GM12801 (cell line): ENCODE results near the gene PRDM16.

Source experiments
- TF ChIP-seq, protein P1 (sequence below): IDR thresholded peaks from one replicate; pipeline ENCODE4 v1.5.1; 2011; ENCODE audit warnings: control low read depth; ENCODE audit not compliant: insufficient read length; ENCODE audit errors: extremely low read depth

The PRDM16 gene

DNA sequence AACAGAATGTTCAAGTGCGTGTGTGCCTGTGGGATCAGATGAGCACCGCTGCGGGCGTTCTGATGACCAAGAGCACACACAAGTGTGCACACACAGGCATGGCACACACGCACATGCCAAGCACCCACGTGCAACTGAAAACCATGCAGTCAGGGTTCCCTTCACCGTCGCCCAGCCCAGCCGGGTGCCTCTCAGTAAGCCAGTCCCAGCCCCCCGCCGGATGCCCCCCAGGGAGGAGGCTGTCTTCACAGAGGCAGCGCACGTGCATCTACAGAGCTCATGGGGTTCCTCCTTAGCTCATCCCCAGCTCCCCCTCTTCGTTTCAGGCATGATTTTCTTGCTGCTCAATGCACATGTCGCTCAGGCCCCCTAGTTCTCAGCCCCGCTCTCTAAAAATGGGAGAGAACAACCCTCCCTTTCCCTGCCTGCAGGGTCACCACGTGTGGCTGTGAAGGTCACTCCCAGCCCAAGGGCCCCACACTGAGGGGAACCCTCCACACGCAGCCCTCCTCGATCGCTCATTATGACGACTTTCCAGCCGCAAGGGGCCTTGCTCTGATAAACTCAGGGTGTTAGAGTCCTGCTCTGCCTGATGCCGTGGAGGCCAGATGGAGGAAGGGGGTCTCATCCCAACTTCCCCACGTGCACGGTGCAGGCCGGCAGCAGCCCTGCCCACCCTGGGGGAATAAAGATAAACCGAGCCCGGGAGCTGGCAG is 355.1 kb downstream of the PRDM16 start:
- TF ChIP-seq, protein P1, sequence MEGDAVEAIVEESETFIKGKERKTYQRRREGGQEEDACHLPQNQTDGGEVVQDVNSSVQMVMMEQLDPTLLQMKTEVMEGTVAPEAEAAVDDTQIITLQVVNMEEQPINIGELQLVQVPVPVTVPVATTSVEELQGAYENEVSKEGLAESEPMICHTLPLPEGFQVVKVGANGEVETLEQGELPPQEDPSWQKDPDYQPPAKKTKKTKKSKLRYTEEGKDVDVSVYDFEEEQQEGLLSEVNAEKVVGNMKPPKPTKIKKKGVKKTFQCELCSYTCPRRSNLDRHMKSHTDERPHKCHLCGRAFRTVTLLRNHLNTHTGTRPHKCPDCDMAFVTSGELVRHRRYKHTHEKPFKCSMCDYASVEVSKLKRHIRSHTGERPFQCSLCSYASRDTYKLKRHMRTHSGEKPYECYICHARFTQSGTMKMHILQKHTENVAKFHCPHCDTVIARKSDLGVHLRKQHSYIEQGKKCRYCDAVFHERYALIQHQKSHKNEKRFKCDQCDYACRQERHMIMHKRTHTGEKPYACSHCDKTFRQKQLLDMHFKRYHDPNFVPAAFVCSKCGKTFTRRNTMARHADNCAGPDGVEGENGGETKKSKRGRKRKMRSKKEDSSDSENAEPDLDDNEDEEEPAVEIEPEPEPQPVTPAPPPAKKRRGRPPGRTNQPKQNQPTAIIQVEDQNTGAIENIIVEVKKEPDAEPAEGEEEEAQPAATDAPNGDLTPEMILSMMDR, result no peak

DNA sequence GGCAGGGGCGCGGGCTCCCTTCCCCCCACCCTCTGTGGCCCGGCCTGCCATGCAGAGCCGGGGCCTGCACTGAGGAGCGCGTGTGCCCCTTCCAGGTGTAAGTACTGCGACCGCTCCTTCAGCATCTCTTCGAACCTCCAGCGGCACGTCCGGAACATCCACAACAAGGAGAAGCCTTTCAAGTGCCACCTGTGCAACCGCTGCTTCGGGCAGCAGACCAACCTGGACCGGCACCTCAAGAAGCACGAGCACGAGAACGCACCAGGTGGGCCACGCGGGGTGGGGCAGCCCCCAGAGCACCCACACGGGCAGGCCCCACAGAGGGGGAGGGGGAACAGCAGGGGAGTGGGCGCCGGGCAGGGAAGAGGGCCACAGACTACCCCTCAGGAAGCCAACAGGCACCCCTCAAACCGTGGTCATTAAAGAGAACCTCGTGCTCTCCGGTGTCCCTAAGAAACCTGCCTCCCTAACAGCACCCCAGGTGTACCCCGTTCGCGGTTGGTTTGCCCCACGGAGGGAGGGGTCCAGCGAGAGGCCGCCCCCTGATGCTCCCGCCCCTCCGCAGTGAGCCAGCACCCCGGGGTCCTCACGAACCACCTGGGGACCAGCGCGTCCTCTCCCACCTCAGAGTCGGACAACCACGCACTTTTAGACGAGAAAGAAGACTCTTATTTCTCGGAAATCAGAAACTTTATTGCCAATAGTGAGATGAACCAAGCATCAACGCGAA is 356.6 kb downstream of the PRDM16 start:
- TF ChIP-seq, protein P1, result no peak

DNA sequence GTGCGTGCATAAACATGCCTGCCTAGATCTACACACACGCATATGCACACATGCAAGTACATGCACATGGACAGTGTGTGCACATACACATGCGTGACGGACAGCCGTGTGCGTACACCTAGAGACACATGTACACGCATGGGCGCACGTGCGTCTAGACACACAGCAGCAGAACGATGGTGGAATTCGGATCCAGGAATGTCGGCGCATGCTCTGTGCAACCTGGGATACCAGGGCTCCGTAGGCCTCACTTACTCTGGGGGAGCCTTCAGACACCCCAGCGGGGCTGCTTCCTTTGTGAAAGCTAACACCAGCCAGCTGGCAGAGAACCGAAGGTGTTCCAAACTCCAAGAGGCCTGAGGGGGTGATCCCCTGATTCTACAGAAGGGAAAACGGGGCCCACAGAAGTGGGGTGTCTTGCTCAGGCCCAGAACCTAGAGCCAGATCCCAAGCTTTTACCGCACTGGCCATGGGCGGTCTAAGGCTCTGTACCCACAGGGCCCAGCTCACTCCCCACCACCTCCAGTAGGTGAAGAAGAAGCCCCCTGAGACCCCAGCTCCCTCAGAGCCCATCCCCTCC is 358.0 kb downstream of the PRDM16 start:
- TF ChIP-seq, protein P1, result no peak

DNA sequence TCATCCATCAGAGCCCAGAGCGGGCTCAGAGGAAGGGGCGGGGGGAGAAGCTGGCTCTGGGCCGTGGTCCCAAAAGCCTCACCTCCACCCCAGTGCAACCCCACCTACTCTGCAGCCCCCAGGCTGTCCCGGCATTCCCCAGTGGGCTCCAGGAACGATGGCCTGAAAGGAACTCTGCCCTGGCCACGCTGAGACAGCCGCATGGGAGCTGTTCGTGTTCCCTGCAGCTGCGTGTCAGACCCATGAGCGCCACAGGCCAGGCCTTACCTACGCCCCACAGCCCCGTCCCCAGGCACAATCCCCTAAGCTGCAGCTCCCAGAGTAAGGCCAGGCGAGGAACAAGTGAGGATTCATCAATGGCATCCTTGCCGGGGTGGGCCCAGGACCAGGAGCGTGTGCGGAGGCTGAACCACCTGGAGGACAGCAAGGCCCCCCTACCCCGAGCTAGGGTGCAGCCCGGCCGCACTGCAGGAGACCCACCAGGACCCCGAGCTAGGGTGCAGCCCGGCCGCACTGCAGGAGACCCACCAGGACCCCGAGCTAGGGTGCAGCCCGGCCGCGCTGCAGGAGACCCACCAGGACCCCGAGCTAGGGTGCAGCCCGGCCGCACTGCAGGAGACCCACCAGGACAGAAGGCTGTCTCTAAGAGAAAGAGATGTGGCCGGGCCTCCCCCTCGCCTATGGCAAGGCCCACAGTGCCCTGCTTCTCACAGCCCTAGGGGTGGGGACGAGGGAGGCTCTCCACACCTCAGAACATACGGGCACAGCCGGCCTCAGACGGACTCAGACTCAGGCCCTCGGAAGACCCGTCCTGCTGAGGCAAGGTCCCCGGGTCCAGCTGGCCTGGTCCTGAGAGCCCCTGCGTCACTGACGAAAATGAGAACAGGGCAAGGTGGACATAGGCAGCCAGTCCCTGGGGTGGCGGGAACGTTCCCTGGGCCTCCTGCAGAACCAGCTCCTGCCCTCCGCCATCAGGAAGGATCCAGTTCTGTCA is 359.0 kb downstream of the PRDM16 start:
- TF ChIP-seq, protein P1, result no peak

DNA sequence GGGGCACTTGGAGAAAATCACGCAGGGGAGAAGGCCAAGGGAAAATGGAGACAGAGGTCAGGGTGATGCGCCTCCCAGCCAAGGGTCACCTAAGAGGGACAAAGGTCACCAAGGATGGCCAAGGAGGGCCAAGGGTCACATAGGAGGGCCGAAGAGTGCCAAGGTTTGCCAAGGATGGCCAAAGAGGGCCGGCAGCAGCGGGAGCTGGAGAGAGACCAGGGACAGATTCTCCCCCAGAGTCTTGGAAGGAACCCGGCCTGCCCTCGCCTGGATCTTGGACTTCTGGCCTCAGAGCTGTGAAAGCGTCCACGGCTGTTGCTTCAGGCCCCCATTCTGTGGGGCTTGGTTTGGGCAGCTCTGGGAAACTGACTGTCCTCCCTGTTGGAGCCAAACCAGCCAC is 359.9 kb downstream of the PRDM16 start:
- TF ChIP-seq, protein P1, result no peak

DNA sequence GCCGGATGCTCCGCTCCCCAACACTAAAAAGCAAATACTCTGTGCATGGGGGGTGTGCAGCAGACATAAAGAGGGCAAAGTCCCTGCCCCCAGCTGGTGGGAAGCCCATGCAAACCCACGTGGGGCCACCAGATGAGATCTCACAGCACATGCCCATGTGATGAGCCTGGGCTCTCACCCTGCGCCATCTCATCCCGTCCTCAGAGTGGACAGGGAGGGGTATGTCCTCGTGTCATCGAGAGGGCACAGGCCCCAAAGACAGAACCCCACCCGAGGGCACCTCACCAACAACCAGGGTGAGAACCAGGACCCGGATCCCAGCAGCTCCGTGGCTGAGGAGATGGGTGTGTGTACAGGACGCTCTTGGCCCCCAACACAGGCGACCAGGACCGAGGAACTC is 360.3 kb downstream of the PRDM16 start:
- TF ChIP-seq, protein P1, result no peak
